WI38 (cell line): ENCODE data around the gene GALNTL6.

Experiments
- H3K4me3 ChIP-seq: 2 replicates; pipeline ENCODE4 v1.5.1; 2011; ENCODE audit warnings: low read depth, mild to moderate bottlenecking, control low read depth, low read length
- CTCF ChIP-seq: IDR thresholded peaks from 2 replicates; pipeline ENCODE4 v1.5.1; 2012; ENCODE audit warnings: low read depth, mild to moderate bottlenecking, control low read depth, low read length

The GALNTL6 gene

GRCh38 chr4:171981185-171981584 is 168.0 kb downstream of the GALNTL6 start:
- no peak for TF ChIP-seq CTCF

GRCh38 chr4:171983935-171984805 is 171.0 kb downstream of the GALNTL6 start:
- TF ChIP-seq CTCF = no peak
- H3K4me3 ChIP-seq = no peak overlapping the region

More at GRCh38 chr4:171981185-171981584, 168.0 kb downstream of the GALNTL6 start:
- no peak overlapping the region for H3K4me3 ChIP-seq

GRCh38 chr4:171985129-171985528 is 171.9 kb downstream of the GALNTL6 start:
- no peak for TF ChIP-seq CTCF
- no peak overlapping the region for H3K4me3 ChIP-seq

- no peak for TF ChIP-seq CTCF
- H3K4me3 ChIP-seq = no peak overlapping the region
Observed at GRCh38 chr4:171993247-171993646, 180.0 kb downstream of the GALNTL6 start.

GRCh38 chr4:172007889-172008288 is 194.7 kb downstream of the GALNTL6 start:
- H3K4me3 ChIP-seq = no peak overlapping the region
- TF ChIP-seq CTCF = no peak

GRCh38 chr4:172009446-172010230 is 196.4 kb downstream of the GALNTL6 start:
- H3K4me3 ChIP-seq = no peak overlapping the region
- no peak for TF ChIP-seq CTCF

- no peak overlapping the region for H3K4me3 ChIP-seq
- TF ChIP-seq CTCF = no peak
Observed at GRCh38 chr4:172011196-172011595, 198.0 kb downstream of the GALNTL6 start.
